Embryonic facial prominence (tissue), 1 donor: ENCODE results near the gene MLLT11.

Experiments
- DNase-seq: peaks from one replicate; pipeline ENCODE4 v3.0.0-alpha.2; 2016; ENCODE audit errors: extremely low spot score

The MLLT11 gene, protein sequence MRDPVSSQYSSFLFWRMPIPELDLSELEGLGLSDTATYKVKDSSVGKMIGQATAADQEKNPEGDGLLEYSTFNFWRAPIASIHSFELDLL

DNA sequence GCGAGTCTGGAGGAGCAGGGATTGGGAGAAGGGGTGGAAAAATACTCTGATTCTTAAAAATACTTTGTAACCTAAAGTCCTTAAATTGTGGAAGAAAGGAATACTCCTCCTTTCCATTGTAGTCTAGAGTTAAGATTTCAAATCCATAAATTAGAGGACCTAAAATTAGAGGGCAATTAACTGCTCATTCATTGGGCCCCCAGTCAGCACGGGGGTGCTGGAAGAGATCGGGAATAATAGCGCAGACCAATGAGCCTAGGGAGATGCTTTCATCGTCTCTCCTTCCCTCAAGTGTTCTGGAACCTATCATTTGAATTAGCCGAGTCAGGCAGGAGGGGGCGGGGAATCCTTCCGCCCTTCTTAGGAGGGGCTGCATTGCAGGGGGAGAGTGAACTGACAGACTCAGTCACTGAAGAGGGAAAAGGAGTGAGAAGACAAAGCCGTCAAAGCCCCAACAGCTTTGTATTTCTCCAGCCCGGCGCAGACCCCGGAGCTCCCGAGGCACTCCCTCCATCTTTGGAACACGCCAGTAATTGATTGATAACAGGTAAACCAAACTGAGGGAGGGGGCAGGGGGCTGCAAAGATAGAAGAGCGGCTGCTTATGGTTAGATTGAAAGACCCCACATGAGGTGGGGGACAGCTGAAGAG is at the start of gene MLLT11:
MLLT11 (plus strand) TSS at position 391 of the 650 bp plus-strand sequence. CDS start 6,828 bp downstream, outside the sequence.
- DNase-seq: peak; percentile 83

DNA sequence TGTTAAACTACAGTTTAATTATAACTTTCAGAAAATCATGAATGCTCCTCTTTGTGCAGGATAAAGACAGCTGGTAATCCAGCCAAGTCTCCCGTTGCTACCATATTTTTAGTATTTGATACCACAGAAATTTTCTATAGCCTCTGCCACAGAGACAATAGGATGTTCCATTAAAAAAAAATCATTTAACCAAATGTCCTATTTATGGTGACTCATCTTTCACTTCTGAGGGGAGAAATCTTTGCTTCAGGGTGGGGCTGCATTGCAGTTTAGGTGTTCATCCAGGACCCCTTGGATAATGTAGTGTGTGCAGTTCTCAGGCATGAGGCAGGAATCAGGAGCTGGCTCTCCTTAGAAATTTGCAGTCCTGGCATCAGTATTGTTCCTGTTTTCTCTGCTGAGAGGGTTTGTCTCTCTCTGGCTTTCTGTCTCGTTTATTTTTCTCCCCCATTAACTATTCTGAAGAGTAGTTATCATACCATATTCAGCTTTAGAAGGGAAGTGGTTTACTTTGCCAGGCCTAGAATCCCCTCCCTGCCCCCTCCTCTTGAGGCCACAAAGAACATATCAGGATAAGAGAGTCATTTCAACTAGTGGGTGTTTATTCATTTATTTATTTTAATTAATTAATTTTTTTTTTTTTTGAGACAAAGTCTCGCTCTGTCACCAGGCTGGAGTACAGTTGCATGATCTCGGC is 48.9 kb upstream of the MLLT11 start:
- DNase-seq: no peak

DNA sequence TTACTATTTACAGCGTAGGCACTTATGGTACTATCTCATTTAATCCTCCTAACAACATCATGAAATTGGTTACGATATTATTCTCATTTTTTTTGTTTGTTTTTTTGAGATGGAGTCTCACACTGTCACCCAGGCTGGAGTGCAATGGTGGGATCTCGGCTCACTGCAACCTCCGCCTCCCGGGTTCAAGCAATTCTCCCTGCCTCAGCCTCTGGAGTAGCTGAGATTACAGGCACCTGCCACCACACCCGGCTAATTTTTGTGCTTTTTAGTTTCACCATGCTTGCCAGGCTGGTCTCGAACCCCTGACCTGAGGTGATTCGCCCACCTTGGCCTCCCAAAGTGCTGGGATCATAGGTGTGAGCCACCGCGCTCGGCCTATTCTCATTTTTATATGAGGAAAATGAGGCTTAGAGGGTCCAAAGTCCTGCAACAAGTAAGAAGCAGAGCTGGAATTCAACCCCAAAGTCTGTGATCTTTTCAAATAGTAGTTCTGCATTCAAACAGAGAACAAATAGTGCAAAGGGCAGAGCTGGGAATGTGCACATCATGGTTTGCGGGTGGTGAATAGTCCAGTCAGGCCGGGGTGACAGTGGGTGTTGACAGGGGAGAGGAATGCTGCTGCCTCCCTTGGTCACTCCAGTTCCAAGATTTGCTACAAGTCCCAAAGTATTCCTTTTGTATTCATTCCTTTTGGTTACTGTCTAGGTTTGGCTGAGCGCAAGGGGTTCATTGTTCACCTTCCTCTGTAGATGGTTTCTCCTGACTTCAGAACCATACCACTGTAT is 47.3 kb upstream of the MLLT11 start:
- DNase-seq: no peak

DNA sequence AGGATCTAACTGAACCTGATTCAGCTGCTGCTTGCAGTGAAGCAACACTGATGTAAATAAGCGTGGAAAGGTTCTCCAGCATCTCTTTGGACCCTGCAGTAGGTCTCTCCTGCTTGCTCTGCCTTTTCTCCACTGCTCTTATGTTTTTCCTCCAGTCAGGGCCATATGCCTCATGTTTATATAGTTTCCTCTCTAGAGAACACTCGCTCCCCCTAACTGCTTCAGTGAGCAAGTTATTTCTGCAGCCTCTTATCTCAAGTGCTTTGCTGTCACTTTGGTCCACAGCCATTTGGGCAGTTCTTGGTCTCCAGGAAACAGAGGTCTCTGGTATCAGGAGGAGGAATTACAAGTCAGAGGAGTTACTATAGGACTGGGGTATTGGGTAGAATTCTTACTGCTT is 46.7 kb upstream of the MLLT11 start:
- no peak for DNase-seq

DNA sequence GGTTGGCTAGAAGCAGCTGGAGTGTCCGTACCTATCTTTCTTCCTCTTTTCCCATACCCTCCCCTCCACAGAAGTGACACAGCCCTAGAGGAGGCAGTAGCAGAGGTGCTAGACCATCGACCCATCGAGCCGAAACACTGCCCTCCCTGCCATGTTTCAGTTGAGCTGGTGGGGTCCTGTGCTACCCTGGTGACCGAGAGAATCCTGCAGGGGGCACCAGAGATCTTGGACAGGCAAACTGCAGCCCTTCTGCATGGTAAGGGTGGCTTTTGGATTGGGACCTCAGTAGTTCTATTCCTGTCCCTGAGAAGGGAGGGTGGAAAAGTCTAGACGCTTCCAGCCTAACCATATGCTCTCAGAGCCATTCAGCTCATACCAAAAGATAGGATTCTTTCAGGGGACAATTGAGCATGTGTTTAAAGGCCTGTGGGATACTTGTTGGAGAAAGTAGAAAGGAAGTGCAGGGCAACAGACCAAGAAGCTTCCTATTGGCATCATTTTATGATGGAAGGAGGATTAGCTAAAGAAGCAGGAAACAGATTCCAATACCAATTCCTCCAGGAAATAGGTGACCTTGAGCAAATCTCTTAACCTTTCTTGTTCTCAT is 35.6 kb upstream of the MLLT11 start:
- no peak for DNase-seq

DNA sequence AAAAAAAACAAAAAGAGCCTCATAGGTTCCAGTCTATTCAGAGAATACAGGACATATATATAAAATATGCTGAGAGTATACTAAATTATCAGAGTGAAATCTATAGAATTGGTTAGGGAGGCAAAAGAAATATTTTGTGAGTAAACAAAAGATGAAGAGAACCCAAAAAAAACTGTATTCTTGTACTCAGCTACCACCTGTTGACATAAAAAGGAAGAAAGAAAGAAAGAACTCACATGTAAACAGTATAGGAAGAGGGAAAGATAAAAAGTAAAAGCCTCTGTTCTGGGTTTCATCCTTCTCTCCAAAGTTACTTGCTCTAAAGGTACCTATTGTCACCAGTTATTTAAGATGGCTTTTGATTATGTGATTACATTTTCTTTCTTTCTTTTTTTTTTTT is 33.7 kb upstream of the MLLT11 start:
- DNase-seq: no peak

DNA sequence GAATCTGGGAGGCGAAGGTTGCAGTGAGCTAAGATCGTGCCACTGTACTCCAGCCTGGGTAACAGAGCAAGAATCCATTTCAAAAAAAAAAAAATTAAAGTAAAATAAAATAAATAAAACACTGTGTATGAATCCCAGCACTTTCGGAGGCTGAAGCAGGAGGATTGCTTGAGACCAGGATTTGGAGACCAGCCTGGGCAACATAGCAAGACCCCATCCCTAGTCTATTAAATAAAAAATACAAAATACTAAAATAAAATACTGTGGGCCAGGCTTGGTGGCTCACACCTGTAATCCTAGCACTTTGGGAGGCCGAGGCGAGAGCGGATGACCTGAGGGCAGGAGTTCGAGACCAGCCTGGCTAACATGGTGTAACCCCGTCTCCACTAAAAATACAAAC is 28.0 kb upstream of the MLLT11 start:
- DNase-seq: no peak

DNA sequence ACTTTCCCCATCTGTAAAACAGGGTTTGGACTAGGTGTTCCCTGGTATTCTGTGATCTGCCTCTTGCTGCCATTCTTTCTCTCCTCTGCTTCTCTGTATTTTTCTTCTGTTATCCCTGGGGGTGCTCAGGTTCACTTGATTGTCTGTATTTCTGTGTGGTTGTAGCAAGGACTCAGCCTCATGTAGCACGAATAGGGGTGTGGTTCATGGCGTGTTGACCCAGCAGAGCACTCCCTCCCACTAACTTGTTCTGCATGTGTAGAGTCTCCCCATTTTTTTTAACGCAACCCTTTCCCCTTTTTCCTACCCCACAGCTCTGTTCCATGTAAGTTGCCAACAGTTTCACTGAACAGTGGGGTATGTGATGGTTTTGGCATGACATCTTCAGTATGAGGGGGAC is 25.0 kb upstream of the MLLT11 start:
- no peak for DNase-seq

DNA sequence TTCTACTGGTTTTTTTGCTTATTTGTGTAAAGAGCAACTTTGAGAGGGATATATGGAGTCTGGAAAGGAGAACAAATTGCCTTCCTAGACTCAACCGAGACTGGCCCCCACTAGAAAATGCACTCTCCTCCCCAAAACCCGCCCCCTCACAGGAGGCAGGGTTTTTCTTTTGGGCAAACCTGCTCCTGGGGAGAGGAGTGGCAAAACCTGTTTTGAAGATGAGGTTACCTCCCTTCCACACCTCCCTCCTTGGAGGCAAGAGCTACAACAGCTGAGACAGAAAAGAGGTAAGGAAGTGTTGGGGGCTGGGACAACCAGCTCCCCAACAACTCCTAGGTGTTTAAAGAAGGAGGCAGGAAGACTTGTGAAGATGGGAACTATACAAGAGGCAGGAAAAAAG is 23.8 kb upstream of the MLLT11 start, which contains the start of gene BNIPL:
BNIPL (plus strand) TSS at position 231 of the 400 bp plus-strand sequence; CDS start at position 371, 140 bp downstream.
- no peak for DNase-seq

DNA sequence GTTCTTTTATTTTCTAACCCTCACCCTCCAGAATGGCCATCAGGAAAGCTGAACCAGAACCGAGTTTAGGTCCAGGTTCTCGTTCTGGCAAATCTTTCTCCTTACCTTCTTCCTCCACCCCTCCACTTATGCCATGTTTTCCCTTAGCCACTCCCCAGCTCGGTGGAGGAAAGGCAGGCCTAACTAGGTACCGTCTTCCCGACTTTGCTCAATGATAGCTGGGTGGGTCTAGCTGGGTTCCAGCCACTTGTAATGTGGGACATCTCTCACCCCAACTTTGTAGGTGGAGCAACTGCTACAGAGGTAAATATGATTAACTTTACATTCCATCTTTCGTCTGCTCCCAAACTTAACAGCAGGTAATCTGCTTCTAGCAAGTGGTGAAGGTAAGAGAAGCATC is 23.2 kb upstream of the MLLT11 start:
- DNase-seq: no peak

DNA sequence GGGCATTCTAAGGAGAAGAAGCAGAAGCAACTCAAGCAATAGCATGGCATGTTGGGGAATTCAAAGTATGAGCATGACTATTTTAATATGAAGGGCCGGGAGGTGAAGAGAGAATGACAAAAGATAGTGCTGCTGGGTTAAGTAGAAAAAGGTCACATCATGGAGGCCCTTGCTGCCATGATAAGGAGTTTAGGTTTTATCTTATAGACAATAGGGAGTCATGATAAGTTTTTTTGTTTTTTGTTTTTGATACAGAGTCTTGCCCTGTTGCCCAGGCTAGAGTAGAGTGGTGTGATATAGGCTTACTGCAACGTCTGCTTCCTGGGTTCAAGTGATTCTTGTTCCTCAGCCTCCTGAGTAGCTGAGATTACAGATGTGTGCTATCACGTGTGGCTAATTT is 20.7 kb upstream of the MLLT11 start:
- DNase-seq: no peak

DNA sequence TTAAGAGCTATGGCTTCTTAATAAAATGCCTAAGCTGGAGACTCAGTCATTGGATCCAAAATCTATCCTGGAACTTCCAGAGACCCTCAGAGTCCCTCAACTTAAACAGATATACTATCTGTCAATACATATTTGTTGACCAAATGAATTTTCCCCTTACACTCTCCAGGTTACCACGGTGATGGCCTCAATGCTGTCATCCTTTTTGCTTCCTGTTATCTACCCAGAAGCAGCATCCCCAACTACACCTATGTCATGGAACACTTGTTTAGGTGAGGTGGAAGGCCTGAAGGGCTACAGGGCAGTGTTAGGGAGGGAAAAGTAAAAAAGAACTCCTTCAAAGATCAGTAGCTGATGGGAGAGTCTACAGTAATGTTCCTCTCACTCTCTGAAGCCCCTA is 17.0 kb upstream of the MLLT11 start:
- no peak for DNase-seq

DNA sequence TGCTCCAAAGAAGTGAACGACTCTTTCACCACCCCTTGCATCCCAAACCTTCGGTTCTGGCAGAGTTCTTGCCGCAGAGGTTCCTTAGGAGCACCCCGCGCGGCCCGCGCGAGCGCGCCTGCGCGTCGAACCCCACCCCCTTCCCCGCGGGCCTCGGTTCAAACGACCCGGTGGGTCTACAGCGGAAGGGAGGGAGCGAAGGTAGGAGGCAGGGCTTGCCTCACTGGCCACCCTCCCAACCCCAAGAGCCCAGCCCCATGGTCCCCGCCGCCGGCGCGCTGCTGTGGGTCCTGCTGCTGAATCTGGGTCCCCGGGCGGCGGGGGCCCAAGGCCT is 12.6 kb upstream of the MLLT11 start, which contains the start of gene C1orf56:
C1orf56 (plus strand) TSS at position 161 of the 334 bp plus-strand sequence; CDS start at position 258, 97 bp downstream.
- no peak for DNase-seq

DNA sequence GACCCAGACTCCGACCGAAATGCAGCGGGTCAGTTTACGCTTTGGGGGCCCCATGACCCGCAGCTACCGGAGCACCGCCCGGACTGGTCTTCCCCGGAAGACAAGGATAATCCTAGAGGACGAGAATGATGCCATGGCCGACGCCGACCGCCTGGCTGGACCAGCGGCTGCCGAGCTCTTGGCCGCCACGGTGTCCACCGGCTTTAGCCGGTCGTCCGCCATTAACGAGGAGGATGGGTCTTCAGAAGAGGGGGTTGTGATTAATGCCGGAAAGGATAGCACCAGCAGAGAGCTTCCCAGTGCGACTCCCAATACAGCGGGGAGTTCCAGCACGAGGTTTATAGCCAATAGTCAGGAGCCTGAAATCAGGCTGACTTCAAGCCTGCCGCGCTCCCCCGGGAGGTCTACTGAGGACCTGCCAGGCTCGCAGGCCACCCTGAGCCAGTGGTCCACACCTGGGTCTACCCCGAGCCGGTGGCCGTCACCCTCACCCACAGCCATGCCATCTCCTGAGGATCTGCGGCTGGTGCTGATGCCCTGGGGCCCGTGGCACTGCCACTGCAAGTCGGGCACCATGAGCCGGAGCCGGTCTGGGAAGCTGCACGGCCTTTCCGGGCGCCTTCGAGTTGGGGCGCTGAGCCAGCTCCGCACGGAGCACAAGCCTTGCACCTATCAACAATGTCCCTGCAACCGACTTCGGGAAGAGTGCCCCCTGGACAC is 12.1 kb upstream of the MLLT11 start:
- DNase-seq: no peak

DNA sequence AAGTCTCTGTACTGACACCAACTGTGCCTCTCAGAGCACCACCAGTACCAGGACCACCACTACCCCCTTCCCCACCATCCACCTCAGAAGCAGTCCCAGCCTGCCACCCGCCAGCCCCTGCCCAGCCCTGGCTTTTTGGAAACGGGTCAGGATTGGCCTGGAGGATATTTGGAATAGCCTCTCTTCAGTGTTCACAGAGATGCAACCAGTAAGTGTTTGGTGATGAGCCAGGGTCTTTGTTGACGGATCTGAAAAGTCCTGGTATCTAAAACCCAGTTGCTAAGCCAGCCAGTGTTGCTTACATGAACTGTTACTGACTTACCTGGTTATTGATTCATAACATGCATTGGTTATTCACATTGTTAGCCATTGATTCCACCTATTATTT is 11.6 kb upstream of the MLLT11 start:
- no peak for DNase-seq

DNA sequence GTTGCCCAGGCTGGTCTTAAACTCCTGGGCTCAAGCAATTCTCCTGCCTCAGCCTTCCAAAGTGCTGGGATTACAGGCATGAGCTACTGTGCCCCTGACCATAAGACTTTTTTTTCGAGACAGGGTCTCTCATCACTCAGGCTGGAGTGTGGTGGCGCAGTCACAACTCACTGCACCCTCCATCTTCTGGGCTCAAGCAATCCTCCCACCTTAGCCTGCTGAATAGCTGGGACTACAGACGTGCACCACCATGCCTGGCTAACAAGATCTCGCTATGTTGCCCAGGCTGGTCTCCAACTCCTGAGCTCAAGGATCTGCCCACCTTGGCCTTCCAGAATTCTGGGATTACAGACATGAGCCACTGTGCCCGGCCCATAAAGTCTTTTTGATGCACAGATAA is 10.7 kb upstream of the MLLT11 start:
- DNase-seq: no peak

DNA sequence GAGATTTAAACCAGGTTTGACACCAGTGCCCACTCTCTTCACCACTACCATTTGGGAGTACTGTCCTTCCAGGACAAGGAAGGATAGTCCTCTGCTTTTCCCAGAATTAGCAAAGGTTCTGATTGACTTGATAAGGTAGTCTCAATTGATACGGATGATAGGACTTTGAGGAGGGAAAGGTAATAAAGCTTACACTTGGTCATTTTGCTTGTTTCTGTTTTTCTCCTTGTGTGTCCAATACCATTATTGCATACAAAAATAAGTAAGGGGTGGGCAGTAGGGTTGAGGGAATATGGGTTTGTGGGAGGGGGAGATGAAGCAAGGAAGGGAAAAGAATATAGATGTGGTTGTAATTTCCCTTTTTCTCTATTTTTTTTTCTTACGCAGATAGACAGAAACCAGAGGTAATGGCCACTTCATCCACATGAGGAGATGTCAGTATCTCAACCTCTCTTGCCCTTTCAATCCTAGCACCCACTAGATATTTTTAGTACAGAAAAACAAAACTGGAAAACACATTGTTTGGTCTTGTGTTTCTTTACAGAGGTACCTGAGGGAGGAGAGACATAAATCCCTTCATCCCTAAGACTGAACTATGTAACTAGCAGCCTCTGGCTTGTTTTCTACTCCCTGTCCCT is 10.0 kb upstream of the MLLT11 start:
- DNase-seq: no peak

DNA sequence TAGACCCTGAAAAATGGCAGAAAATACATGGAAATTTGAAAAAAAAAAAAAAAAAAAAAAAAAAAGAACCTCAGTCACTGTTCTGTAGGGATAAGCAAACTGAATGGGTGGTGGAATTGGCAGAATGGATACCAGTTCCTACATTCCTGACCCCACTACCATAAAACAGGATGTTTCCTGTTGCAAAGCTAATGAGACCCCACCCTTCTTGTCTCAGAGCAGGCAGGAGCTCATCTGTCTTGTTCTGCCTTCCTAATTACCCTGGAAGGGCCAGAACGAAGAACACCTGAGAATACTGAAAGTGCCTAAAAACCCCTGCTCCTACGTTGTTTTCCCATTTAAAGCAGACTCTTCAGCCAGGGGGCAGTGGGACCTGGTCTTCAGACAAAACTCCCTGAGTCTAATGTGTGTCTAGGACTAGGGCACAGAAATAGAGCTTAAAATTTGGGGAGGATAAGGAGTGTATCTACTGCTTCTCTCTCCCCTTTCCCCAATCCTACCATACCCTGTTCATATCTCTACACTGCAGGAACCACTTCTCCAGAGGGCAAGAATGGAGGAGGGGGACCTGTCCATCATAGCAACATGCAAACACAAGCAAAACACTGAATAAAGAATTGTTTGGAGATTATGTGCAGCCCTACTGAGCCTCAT is 8.7 kb upstream of the MLLT11 start:
- DNase-seq: no peak

DNA sequence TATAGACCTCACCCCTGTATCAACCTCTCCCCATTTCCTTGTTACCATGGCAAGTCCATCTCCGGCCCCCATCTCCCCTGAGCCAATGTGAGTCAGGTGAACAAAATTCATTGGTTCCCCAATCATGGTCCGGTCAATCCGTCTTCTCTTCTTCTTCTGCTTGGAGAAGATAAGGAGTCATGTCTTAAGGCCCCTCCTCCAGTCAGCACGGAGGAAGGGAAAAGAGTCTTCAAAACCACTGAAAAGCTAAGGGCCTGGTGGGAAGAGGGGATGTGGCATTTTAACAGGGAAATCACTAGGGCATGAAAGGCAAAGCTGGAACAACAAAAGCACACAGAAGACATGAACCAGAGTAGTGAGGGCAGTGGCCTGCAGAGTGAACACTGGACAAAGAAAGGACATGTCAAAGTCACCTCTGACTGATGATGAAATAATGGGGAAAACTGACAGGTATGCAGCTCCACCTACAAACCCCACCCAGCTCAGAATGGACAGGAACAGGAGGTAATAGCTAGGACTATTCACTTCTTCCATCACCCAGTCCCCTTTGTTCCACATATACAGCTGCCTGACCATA is 5.1 kb upstream of the MLLT11 start:
- DNase-seq: no peak

DNA sequence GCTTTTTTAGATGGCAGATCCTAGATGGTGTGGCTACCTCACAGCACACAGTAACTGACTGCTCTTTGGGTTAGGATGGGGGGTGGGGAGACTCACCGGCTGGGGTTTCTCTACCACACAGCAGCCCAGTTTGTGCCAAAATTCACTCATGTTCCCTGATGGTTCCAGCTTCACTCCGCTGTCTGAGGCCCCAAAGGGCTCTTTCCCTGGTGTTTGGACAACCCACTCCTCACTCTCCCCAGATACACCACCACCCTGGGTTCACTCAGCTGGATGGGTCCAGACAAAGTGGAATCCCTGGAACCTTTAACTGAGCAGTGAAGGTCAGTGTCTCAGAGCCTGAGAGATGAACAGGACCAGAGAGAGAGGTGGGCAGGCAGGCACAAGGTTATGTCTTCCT is 4.6 kb upstream of the MLLT11 start:
- DNase-seq: no peak
